ENCODE results near the gene GPRIN2. TPM values are rescaled to one million over a fixed set of nuclear protein-coding genes. Genes with fewer than 3 reads are reported as not detected.

Gene GPRIN2
- total RNA-seq, 2 experiments from 2014 or later: not detected

GRCh38 chr10:46555713-46556514, 544 bp downstream of the GPRIN2 start:
- Mint-ChIP-seq H3K9me3 (no peaks in the 10 kb centered on the region), H3K27ac (no peak overlapping the region), H3K4me1 (peaks cover 5% of the 10 kb centered on the region), H3K4me3 (peak overlapping the region; percentile 46), H3K27me3 (no peaks in the 10 kb centered on the region), H3K36me3 (no peaks in the 10 kb centered on the region)
- DNase-seq: no peak

GRCh38 chr10:46555366-46555712, 1.1 kb downstream of the GPRIN2 start:
- no peak for DNase-seq
- no peaks in the 10 kb centered on the region for H3K27me3 Mint-ChIP-seq
- no peaks in the 10 kb centered on the region for H3K9me3 Mint-ChIP-seq
- H3K27ac Mint-ChIP-seq: no peak overlapping the region
- H3K4me1 Mint-ChIP-seq: peaks cover 5% of the 10 kb centered on the region
- no peaks in the 10 kb centered on the region for H3K36me3 Mint-ChIP-seq
- H3K4me3 Mint-ChIP-seq: no peak overlapping the region

GRCh38 chr10:46554166-46554781, 2.2 kb downstream of the GPRIN2 start:
- Mint-ChIP-seq H3K27ac (no peak overlapping the region), H3K27me3 (no peaks in the 10 kb centered on the region), H3K4me1 (peaks cover 5% of the 10 kb centered on the region), H3K36me3 (no peaks in the 10 kb centered on the region), H3K9me3 (no peaks in the 10 kb centered on the region), H3K4me3 (no peak overlapping the region)
- DNase-seq: no peak

DNA sequence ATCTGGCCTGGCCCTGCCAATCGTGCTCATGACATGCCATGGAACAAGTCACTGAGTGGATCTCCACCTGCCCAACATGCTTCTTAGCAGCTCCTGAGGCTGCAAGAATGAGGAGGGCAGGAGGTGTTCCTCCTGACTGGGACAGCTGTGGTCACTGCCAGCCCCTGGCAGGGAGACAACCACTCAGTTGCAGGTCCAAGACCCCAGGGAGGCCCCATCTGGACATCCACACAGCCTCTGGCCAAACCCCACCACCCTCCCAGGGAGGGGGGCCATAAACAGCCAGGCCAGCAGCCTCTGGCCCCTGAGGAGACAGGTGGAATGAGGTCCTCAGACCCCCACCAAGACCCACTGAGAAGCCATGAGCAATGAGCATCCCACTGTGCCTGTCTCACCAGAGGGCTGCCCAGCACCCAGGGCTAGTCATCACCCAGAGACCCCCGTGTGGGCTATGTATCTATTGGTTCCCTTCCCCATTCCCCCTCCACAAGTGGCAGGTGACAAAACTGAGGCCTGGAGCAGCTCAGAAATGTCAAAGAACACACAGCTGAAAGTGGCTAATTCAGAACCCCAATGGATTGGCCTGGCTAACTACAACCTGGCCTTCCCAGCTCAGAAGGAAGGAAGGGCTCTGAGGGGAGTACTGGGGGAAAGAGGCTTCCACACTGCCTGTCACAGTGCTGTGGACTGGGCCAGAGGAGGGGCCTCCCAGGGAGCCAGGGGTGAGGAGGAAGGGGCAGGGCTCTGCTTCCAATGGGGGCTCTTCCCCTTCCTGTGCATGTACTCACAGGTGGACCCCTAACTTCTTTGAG, 3.0 kb downstream of the GPRIN2 start:
- Mint-ChIP-seq H3K9me3 (no peaks in the 10 kb centered on the region), H3K27me3 (no peaks in the 10 kb centered on the region), H3K27ac (no peak overlapping the region), H3K4me3 (no peak overlapping the region), H3K4me1 (peaks cover 5% of the 10 kb centered on the region), H3K36me3 (no peaks in the 10 kb centered on the region)
- DNase-seq: no peak

GRCh38 chr10:46552526-46553237, 3.8 kb downstream of the GPRIN2 start:
- H3K36me3 Mint-ChIP-seq: no peaks in the 10 kb centered on the region
- H3K27me3 Mint-ChIP-seq: no peaks in the 10 kb centered on the region
- H3K4me3 Mint-ChIP-seq: no peak overlapping the region
- H3K4me1 Mint-ChIP-seq: peaks cover 5% of the 10 kb centered on the region
- no peaks in the 10 kb centered on the region for H3K9me3 Mint-ChIP-seq
- DNase-seq: no peak
- no peak overlapping the region for H3K27ac Mint-ChIP-seq

- no peak overlapping the region for H3K27ac Mint-ChIP-seq
- H3K4me3 Mint-ChIP-seq: no peak overlapping the region
- no peaks in the 10 kb centered on the region for H3K9me3 Mint-ChIP-seq
- no peaks in the 10 kb centered on the region for H3K36me3 Mint-ChIP-seq
- no peak for DNase-seq
- H3K27me3 Mint-ChIP-seq: no peaks in the 10 kb centered on the region
- H3K4me1 Mint-ChIP-seq: peaks cover 2% of the 10 kb centered on the region
These were observed 4.5 kb downstream of the GPRIN2 start for GRCh38 chr10:46551701-46552525.

DNA sequence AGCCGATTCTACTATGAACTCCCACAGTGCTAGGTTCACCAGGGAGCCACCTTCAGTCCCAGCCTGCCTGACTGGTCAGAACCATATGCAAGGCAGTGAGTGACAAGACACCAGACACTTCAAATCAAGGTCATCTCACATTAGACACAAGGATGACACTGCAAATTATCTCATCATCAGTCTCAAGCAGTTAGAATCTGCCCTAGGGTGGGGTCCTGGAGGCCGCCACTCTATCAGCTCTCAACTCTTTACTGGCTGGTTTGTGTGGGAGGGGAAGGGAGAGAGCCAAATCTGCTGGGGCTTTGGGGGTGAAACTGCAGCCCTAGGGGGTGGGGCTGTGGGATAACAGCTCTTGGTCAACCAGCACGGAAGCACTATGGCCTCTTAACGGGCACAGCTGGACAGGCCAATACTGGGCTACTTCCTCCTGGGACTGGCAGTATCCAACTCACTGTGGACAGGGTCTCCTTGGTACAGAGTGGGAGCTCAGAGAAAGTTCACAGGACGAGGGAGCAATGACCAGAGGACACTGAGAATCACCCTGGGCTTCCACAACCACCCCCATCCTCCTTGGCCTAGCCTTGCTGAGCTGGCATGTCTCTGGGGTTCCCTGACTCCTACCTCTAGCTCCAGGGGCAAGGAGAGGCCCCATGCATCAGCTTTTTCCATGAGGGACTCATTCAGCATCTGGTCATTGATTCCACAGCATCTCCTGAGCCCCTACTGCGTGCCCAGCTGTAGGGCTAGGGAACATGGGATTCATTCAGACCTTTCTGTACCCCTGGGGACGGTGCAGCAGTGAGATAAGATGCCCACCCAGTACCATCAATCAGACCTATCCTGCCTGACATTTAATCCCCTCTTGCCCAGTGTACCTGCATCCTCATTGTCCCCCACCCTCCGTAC, 5.4 kb downstream of the GPRIN2 start:
- Mint-ChIP-seq H3K27me3 (no peaks in the 10 kb centered on the region), H3K4me3 (no peak overlapping the region), H3K27ac (no peak overlapping the region), H3K9me3 (no peaks in the 10 kb centered on the region), H3K4me1 (peaks cover under 1% of the 10 kb centered on the region), H3K36me3 (no peaks in the 10 kb centered on the region)
- no peak for DNase-seq

GRCh38 chr10:46550076-46550790, 6.2 kb downstream of the GPRIN2 start:
- no peak for DNase-seq
- no peaks in the 10 kb centered on the region for H3K4me1 Mint-ChIP-seq
- no peaks in the 10 kb centered on the region for H3K9me3 Mint-ChIP-seq
- no peak overlapping the region for H3K4me3 Mint-ChIP-seq
- no peaks in the 10 kb centered on the region for H3K36me3 Mint-ChIP-seq
- no peaks in the 10 kb centered on the region for H3K27me3 Mint-ChIP-seq
- H3K27ac Mint-ChIP-seq: no peak overlapping the region

DNA sequence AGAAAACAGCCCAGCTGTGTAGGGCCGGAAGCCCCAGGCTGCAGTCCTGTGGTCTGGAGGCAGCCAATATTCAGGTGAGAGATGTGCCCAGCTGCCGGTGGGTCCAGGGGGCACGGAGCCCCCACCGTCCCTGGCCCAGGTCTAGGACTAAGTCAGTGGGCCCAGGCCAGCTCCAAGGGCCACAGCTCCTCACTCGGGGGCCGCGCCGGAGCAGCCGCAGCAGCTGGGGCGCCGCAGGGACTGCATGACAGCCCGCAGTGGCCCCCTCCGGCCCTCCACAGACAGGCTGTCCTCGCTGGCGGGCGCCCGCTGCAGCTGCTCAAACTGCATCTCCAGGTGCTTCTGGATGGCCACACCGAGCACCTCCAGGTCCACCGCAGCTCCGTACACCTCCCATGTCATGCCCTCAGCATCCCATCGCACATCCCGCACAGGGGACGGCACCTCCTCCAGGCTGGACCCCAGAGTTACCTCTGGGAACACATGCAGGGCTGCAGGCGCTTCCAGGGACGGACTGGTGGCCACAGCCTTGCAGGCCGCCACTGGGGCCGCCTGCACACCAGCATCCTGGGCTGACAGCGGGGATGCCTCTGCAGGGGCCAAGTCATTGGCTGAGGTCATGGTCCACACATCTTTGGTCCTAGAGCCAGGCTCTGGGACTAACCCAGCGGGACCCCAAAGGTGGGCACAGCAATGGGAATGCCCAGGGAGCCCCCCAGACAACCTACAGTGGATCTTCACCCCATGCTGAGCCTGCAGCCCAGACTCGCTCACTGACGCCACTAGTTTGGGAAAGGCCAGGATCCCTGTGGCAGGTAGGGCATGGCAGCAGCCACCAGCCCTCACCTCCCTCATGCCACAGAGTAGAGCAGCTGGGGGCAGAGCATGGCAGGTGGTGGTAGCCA, 7.0 kb downstream of the GPRIN2 start:
- H3K27ac Mint-ChIP-seq: no peak overlapping the region
- H3K36me3 Mint-ChIP-seq: no peaks in the 10 kb centered on the region
- H3K27me3 Mint-ChIP-seq: no peaks in the 10 kb centered on the region
- H3K9me3 Mint-ChIP-seq: no peaks in the 10 kb centered on the region
- H3K4me1 Mint-ChIP-seq: no peaks in the 10 kb centered on the region
- no peak for DNase-seq
- no peak overlapping the region for H3K4me3 Mint-ChIP-seq

GRCh38 chr10:46548498-46549090, 7.9 kb downstream of the GPRIN2 start:
- H3K27ac Mint-ChIP-seq: no peak overlapping the region
- H3K4me1 Mint-ChIP-seq: no peaks in the 10 kb centered on the region
- H3K9me3 Mint-ChIP-seq: no peaks in the 10 kb centered on the region
- DNase-seq: no peak
- peaks cover 6% of the 10 kb centered on the region for H3K27me3 Mint-ChIP-seq
- no peaks in the 10 kb centered on the region for H3K36me3 Mint-ChIP-seq
- no peak overlapping the region for H3K4me3 Mint-ChIP-seq

- no peak for DNase-seq
- Mint-ChIP-seq H3K4me3 (no peak overlapping the region), H3K27me3 (peaks cover 11% of the 10 kb centered on the region), H3K4me1 (no peaks in the 10 kb centered on the region), H3K27ac (no peak overlapping the region), H3K36me3 (no peaks in the 10 kb centered on the region), H3K9me3 (no peaks in the 10 kb centered on the region)
These were observed 8.6 kb downstream of the GPRIN2 start for GRCh38 chr10:46547541-46548497.
